Psoas muscle (tissue), 8 donors: ENCODE measurements around the gene DIAPH1. TPM values are rescaled to one million over a fixed set of nuclear protein-coding genes. Genes with fewer than 3 reads are reported as not detected.

Experiments
- ATAC-seq, 4 donors: fragments of 200-7000 bp; cut with Tn5 transposase; one replicate each; pipeline ENCODE4 v1.9.1; 2020; ENCODE audit warnings: moderate library complexity in 3 of 4, mild to moderate bottlenecking in 2 of 4
- DNase-seq, 2 donors: peaks; one replicate each; pipeline ENCODE4 v3.0.0-alpha.2; 2020
- H3K27ac ChIP-seq: fragments of 200-600 bp; one replicate; pipeline ENCODE4 v1.8.0; 2022
- H3K27me3 ChIP-seq, 3 donors: fragments of 200-600 bp in 1 of 3; one replicate each; pipeline versions ENCODE4 v1.6.1 to v1.8.0; 2013 to 2022; ENCODE audit warnings: low read length in 2 of 3, mild to moderate bottlenecking in 2 of 3, moderate library complexity in 1 of 3; ENCODE audit not compliant: insufficient read depth in 3 of 3
- H3K36me3 ChIP-seq, 2 donors: fragments of 200-600 bp in 1 of 2; one replicate each; pipeline versions ENCODE4 v1.6.1 to v1.8.0; 2013 to 2022; ENCODE audit warnings: low read depth in 1 of 2, mild to moderate bottlenecking in 1 of 2, moderate library complexity in 1 of 2; ENCODE audit not compliant: insufficient read depth in 1 of 2
- H3K4me1 ChIP-seq: fragments of 200-600 bp; one replicate; pipeline ENCODE4 v1.8.0; 2022
- H3K4me3 ChIP-seq: fragments of 200-600 bp; one replicate; pipeline ENCODE4 v1.8.0; 2022; ENCODE audit warnings: mild to moderate bottlenecking
- H3K9me3 ChIP-seq: fragments of 200-600 bp; one replicate; pipeline ENCODE4 v1.8.0; 2022
- CTCF ChIP-seq: fragments of 200-600 bp; IDR thresholded peaks from one replicate; pipeline ENCODE4 v1.8.0; 2022; ENCODE audit warnings: antibody characterized with exemption
- WGBS, 3 donors: extraction: QIAGEN DNeasy Blood & Tissue Kit; methylation state at CpG; one replicate each; pipeline versions ENCODE4 v1.1.6 to v1.1.7; 2013; 5-methylcytosine and 5-hydroxymethylcytosine counted together
- intact Hi-C, 2 donors: fragments of 100-400 bp; cut with DNase I; formaldehyde crosslinking; loops; one replicate each; pipeline versions ENCODE4 v1.11.0 to v1.14.2; 2022
- polyA plus RNA-seq, 3 donors: library from polyadenylated mRNA; stranded (reverse); fragments of 200-250 nt; gene quantifications; one replicate each; pipeline ENCODE4 v1.2.3, GENCODE V29; 2013
- total RNA-seq, 4 donors: library from RNA; stranded (reverse); fragmentation: NEBNext Ultra II Directional in 2 of 4; extraction: Animal tissue kit (Norgen Biotek cat#: 25700) in 2 of 4; gene quantifications; one replicate each; pipeline versions ENCODE4 v1.2.1 to v1.2.4, GENCODE V29; 2021 to 2023
- donor health status: healthy with polysubstance abuse.
- donor health status: DM: no; HTN: no; CAD: no; lungs with moderate emphysema.
- donor health status: Bipolar disorder and iron deficiency.
- donor health status: healthy.
- donor health status: DM: yes; HTN: yes; CAD: no.
- donor health status: DM: no; HTN: no; CAD: no.
- donor health status: DM: no; HTN: no; CAD: no.
- donor health status: DM: yes; HTN: yes; CAD: no.

Gene DIAPH1
- total and polyA plus RNA-seq, 7 donors = 93.1 to 217 (median 137) TPM

- no peak for DNase-seq
- peaks cover 18% of the 10 kb centered on the region for H3K4me1 ChIP-seq
- peak overlapping the region; percentile 86 for H3K4me3 ChIP-seq
- H3K9me3 ChIP-seq = no peaks in the 10 kb centered on the region
- peaks cover 2 to 28% of the 10 kb centered on the region in 2 donors for H3K36me3 ChIP-seq
- H3K27ac ChIP-seq = peak overlapping the region; percentile 80
- WGBS, 3 donors = 6 to 13% (median 9%) methylated on average over 4 of the region's 4 CpGs
- H3K27me3 ChIP-seq = peaks cover 0 to 8% (median 0%) of the 10 kb centered on the region in 3 donors
- no peak for TF ChIP-seq CTCF
- intact Hi-C loops = no loop called here
- ATAC-seq = peak in 2 of 4 donors; percentile 8 to 18
These were observed 17.3 kb upstream of the DIAPH1 start for GRCh38 chr5:141636106-141636412.

DNA sequence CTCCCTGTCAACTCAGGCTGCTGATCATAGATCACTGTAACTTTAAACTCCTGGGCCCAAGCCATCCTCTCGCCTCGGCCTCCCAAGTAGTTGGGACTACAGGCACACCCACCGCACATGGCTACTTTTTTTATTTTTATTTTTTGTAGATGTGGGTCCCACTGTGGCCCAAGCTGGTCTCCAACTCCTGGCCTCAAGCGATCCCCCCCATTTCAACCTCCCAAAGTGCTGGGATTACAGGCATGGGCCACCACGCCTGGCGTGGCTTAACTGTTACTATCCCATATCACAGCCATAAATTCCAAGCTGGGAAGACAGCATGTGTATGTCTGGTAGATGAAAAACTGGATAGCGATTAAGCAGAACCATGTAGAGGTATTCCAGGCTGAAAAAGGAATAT lies 16.8 kb upstream of the DIAPH1 start:
- ATAC-seq = no peak
- H3K27ac ChIP-seq = no peak overlapping the region
- 27 to 33% (median 29%) methylated on average over 7 of the region's 7 CpGs for WGBS, 3 donors

GRCh38 chr5:141634720-141635119 lies 15.9 kb upstream of the DIAPH1 start:
- no peak for ATAC-seq
- peaks cover 18% of the 10 kb centered on the region for H3K4me1 ChIP-seq
- no peak overlapping the region for H3K4me3 ChIP-seq
- H3K27me3 ChIP-seq = peaks cover 0 to 8% (median 0%) of the 10 kb centered on the region in 3 donors
- WGBS, 3 donors = 88 to 89% (median 88%) methylated on average over 6 of the region's 6 CpGs
- H3K27ac ChIP-seq = no peak overlapping the region
- H3K9me3 ChIP-seq = no peaks in the 10 kb centered on the region
- intact Hi-C loops = no loop called here
- H3K36me3 ChIP-seq = peaks cover 2 to 41% of the 10 kb centered on the region in 2 donors
- TF ChIP-seq CTCF = no peak
- no peak for DNase-seq

More for the DNA sequence above, 16.8 kb upstream of the DIAPH1 start:
- peaks cover 2 to 32% of the 10 kb centered on the region in 2 donors for H3K36me3 ChIP-seq
- H3K4me1 ChIP-seq = peaks cover 18% of the 10 kb centered on the region
- no peak for TF ChIP-seq CTCF
- intact Hi-C loops = no loop called here
- H3K9me3 ChIP-seq = no peaks in the 10 kb centered on the region
- peaks cover 0 to 8% (median 0%) of the 10 kb centered on the region in 3 donors for H3K27me3 ChIP-seq
- H3K4me3 ChIP-seq = peak overlapping the region; percentile 86
- no peak for DNase-seq

- DNase-seq (no peak), ATAC-seq (no peak)
- H3K27me3 ChIP-seq = peaks cover 0 to 8% (median 0%) of the 10 kb centered on the region in 3 donors
- peaks cover 4 to 48% of the 10 kb centered on the region in 2 donors for H3K36me3 ChIP-seq
- TF ChIP-seq CTCF = no peak
- no peaks in the 10 kb centered on the region for H3K9me3 ChIP-seq
- H3K4me3 ChIP-seq = no peak overlapping the region
- H3K4me1 ChIP-seq = peaks cover 18% of the 10 kb centered on the region
- WGBS, 3 donors = 81 to 84% (median 84%) methylated on average over 5 of the region's 5 CpGs
- intact Hi-C loops = no loop called here
- no peak overlapping the region for H3K27ac ChIP-seq
These were observed 15.2 kb upstream of the DIAPH1 start for GRCh38 chr5:141633871-141634561.

GRCh38 chr5:141632650-141633049 lies 13.8 kb upstream of the DIAPH1 start:
- H3K4me1 ChIP-seq = peaks cover 13% of the 10 kb centered on the region
- no peaks in the 10 kb centered on the region for H3K27me3 ChIP-seq
- H3K27ac ChIP-seq = no peak overlapping the region
- H3K4me3 ChIP-seq = no peak overlapping the region
- H3K9me3 ChIP-seq = no peaks in the 10 kb centered on the region
- intact Hi-C loops = no loop called here
- DNase-seq = no peak
- WGBS, 3 donors = 87 to 92% (median 89%) methylated on average over 2 of the region's 2 CpGs
- peaks cover 8 to 62% of the 10 kb centered on the region in 2 donors for H3K36me3 ChIP-seq
- ATAC-seq = no peak
- TF ChIP-seq CTCF = no peak
